ENCODE measurements around the gene TMED7.

The TMED7 gene

GRCh38 chr5:115565233-115565632, 60.6 kb downstream of the TMED7 start:
- TF ChIP-seq CTCF (IDR thresholded peaks at IDR 0.05; ENCODE audit: borderline replicate concordance, insufficient read depth, low read depth, low read length): no peak

More at GRCh38 chr5:115565233-115565632, 60.6 kb downstream of the TMED7 start:
- H3K4me3 ChIP-seq (ENCODE audit: low read depth, low read length): no peak overlapping the region

All from GM12875 (cell line).